ENCODE data around the gene LSP1.

The LSP1 gene

DNA sequence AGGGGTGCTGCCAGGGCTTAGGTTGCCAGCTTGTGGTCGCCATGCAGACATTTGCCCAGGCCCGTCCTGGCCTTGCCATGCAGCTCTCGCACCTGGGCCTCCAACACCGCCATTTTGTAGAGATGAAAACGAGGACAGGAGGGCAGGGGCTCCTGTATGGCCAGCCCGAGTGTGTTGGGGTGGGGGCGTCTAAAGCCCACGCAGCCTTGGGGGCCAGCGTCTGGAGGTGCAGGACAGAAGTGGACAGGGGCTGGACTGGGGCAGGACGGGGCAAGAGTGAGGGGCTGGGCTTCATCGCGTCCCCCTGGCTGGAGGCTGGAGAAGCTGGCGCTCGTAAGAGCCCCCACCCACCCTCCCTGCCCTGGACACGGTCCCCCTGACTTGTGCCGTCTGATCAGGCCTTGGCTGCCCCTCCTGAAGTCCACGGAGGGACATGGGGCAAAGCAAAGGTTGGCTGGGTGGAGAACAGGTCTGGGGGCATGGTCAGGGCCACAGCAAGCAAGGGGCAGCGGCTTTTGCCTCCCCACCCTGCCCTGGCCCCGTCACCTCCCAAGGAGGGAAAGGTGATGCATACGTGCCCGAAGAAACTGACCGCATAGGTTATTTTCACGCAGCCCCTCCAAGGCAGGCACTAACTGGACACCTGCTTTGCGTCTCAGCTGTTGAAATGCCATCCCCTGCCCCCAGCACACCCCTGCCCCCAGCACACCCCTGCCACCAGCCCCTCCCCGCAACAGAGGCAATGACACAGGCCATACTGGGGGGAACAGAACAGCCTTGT is 67.4 kb downstream of the LSP1 start:
- DNase-seq, result no peak

DNA sequence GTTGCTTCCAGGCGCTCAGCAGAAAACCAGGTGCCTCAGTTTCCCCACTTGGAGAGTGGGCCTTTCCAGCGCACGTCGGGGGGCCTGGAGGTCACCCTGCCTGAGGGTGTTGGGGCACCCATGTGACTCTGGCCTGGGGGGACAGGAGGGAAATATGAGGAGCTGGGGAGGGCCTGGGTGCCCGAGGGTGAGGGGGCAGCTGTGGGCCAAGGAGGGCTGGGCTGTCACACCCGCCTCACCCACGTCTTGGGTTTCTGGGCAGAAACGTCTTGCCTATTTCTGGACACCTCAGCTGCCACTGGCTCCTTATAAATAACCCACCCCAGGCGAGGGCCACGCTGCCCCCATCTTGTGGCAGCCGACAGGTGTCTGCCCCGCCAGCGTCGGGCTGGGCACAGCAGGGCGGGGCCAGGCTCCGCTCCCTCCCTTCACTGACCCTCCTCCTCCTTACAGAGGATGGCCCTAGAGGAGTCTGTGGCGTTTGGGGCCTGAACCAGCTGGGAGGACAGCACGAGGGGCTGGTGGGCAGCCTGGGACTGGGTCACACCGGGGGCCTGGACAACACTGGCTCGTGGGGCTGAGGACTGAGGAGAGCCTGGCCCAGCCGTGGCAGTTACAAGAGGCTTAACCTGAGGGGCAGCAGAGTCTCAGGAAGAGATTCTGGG is 68.2 kb downstream of the LSP1 start:
- no peak for DNase-seq

GRCh38 chr11:1921574-1922141 is 68.8 kb downstream of the LSP1 start:
- DNase-seq, result no peak

DNA sequence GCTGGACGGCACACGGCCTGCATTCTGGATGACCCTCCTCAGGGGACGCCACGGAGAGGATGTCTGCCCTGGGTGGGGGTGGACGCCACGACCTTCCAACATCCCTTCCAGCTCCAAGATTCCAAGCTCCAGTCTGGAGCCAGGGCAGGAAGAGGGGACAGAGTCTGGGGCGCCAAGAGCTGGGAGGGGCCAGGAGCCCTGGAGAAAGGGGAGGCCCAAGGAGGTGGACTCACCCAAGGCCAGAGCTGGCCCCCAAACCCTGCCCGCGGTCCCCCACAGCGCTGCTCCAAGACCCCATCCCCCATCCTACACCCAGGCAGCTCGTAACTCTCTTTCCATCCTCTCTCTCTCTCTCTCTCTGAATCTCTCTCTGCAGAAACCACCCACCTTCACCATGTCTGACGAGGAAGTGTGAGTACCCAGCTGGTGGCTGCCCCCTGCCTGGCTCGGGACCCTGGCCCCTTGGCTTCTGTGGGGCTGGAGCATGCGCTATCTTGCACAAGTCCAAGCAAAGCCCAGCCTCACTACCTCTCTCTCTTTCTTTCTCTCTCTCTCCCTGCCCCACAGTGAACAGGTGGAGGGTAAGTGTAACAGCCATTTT is 69.7 kb downstream of the LSP1 start:
- no peak for DNase-seq

DNA sequence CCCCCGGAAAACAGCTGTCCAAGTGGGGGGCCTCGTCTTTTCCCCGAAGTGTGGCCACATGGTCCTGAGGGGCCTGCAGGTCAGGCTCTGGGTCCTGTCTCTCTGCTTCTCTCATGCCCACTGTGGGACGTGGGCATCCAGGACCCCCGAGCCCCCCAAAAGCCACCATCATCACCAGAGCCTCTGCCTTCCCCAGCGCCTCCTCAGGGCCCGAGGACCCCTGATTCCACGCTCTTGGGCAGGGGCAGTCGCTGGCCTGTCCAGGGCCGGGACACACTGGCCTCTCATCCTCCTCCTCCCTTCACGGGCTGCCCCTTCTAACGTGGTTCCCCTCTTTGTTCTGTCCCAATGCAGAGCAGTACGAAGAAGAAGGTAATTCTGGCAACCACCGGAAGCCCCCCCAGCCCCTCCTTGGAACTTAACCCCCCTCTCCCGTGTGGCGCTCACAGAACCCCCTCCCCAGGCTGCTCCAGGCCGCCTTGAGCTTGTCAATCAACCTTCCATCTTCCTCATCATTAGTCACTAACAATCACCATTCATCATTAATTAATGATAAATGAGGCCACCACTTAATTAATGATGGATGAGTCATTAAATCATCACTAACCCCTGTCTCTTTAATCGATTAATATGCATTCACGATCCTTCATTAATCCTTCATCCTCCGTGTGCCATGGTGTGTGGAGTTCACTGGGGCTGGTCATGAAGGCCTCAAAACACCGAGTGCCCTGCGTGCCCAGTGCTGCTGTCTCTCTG is 70.5 kb downstream of the LSP1 start:
- no peak for DNase-seq

GRCh38 chr11:1924181-1924580 is 71.3 kb downstream of the LSP1 start:
- no peak for DNase-seq

GRCh38 chr11:1924646-1925372 is 71.9 kb downstream of the LSP1 start:
- DNase-seq, result no peak

GRCh38 chr11:1925373-1926155 is 72.7 kb downstream of the LSP1 start:
- no peak for DNase-seq

DNA sequence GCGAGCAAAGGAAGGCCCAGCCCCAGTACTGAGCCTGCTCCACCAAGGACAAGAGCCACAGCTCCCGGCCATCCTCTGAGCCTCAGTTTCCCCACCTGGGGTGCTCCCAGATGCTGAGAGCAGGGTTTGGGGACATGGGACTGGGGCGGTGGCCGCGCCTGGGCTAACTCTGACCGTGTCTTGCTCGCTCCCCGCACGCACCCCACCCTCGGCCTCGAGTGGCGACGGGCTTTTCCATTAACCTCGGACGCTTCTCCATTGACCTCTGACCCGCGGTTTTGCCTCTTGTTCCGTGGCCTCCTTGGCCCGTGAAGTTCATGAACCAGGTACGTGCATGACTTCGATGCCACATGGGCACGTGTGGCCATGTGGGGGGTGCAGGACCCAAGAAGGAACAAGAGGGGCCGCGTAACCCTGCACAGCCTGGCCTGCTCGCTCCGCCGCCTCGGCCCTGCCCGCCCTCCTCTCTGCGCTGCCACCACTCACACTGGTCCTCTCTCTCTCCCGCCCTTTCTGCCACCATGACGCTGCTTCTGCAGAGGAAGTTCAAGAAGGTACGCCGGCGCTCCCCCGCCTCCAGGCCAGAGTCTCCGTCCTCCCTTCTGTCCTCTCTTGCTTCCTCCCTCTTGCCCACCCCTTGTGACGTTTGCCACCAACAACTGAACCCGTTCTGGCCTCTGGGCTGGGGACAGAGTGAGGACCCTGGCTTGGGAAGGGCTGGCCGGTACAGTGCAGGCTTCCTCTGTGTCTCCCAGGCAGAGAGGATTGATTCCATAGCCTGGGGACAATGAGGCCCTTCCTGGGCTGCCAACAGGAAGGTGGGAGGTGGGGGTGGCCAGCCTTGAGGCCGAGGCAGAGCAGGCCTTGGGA is 73.5 kb downstream of the LSP1 start:
- DNase-seq, result no peak

DNA sequence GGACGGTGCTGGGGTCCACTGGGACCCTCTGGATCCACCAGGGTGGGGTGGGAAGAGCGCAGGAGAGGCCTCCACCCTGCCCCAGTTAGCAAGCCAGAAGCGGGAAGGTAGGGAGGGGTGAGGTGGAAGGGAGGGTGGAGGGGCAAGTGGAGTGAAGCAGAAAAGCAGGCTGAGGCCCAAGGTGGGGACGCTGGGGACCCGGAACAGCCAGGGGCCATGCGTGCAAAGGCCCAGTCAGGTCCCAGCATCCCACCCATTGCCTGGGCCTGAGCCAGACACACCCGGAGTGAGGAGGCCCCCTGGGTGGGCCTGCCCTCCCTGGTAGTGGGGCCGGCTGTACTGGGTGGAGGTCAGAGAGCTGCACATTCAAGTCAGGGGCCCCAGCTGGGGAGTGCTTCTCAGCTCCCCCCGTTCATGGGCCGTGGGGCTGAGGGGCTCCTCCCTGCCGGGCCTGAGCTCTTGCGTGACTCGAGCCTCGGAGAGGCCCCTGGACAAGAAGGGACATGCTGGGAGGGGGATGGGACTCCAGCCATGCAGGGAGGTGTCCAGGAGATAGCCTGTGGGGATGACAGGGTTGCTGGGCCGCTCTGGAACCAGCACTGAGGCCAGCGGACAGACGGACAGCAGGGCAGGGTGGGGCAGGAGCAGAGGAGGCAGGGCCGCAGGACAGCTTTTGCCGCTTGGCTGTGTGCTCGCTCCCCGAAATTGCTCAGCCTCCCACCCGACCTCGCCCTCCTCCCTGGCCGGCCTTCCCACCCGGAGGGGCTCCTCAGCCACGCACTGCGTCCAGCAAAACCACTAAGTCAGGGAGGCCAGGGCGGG is 74.4 kb downstream of the LSP1 start:
- DNase-seq, result no peak

DNA sequence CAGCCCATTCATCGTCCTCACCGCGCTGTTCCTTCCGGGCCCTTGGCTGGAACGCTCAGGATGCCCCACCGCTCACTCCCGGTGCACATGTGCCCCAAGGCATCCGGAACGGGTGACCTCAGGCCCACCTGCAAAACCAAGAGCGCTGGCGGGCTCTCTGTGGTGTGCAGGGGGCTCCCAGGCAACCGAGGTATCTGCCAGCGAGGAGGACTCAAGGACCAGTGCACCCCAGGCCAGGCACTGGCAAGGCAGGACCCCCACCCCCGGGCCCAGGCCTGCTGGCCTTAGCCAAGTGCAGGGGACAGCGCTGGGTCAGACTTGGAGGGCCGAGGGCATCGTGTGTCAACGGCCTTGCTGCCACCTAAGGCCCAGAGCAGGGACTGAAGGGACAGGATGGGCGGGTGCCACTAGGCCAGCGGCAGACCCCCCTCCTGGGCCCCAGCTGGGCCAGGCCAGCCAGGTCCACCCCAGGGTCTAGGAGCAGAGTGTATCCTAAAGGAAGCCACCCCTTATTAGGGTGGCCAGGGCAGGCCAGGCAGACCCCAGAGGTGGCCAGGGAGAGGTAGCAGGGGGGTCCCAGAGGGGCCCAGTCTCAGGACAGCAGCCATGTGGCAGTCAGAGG is 75.1 kb downstream of the LSP1 start:
- no peak for DNase-seq

- no peak for DNase-seq
These were observed 75.6 kb downstream of the LSP1 start for GRCh38 chr11:1928470-1928890.

- DNase-seq, result no peak
These were observed 76.1 kb downstream of the LSP1 start for GRCh38 chr11:1928891-1929541.

DNA sequence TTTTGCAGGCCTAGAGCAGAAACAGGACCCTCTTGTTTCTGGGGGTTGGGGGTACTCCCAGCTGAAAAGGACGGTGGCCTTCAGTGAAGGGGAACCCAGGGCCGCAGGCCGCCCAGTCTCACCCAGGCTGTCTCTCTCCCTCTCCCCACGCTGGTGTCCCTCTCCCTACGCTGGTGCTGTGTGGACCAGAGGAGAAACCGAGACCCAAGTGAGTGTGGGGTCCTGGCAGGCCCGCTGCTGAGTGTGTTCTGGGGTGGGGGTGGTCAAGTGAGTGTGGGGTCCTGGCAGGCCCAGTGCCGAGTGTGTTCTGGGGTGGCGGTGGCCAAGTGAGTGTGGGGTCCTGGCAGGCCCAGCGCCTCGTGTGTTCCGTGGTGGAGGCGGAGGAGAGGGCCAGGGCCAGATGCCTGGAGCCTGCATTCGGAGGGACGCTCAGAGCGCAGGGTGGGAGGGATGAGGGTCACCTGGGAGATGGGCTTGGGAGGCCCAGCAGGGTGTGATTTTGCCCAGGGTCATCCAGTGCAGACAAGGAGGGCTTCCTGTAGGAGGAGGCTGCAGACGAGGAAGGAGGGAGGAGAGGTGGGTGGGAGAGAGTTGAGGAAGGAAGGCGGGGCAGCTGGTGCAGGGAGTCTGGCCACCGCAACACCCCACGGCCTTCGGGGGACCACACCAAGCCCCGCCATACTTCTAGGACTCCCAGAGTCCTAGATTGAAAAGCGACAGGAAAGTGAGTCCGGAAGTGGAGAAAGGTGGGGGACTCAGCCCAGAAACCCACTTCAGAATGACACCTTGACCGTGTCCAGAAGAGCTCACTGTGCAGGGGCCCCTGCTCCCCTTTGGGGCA is 77.0 kb downstream of the LSP1 start:
- DNase-seq, result no peak

DNA sequence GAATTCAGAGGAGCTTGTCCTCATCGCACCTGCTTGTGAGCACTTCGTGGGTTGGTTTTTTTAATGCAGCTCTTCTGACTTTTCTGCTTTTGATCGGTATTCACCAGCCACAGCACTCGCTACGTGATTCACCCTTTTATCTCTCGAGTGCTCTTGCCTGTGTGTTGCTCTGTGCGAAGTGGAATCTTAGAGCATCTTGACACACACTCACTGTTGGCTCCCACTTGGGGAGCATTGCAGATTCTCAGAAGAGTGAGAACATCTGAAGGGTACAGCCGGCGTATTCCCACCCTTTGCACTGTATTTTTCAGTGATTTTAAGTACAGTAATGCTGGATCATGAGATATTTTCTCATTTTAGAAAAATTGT is 77.6 kb downstream of the LSP1 start:
- DNase-seq, result no peak

DNA sequence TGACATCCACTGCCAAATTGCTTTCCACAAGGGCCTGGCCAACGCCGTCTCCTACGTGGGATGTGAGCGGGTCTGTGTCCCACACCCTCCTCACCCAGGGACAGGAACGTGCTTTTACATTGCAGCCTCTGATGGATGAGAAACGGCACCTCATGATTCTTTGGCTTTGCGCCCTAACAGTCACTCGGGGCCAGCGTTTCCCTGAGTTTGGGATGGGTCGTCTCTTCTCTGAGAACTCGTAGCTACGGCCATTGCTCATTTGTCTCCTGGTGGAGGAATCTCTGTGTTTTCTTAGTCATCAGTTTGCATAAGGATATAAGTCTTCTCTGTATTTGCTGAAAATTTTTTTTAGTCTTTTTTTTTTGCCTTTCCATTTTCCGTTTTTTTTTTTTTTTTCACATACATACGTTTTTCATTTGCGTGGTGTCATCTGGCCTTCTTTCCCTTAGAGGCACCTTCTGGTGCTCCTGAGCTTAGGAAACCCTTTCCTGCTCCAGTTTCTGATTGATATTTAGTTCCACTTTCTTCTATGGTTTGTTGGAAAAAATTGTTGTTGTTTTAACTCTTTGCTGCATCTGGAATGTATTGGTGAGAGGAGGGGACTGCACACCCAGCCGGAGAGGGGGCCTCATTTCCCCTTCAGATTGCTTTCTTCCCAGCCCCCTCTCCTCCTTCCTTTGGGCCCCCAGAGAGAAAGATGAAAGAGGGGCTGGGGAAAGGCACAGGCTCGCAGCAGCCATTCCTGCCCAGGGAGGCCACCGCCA is 78.6 kb downstream of the LSP1 start:
- DNase-seq, result no peak

DNA sequence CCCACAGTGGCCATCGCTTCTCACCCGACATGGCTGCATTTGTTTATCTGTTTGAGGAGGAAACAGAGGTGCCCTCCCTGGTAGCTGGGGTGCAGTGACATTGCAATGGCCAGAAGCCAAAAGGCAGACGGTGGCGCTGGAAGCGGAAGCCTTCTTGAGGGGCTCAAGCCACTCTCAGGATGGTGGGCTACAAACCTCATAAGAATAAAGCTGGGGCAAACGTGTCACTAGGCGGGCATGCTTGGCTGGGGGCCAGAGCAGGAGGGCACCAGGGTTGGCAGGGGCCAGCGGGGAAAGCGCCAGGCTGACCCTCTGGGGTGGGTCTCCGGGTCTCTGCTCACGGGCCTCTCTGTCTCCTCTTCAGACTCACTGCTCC is 79.2 kb downstream of the LSP1 start:
- DNase-seq, result no peak
